GM19438 (cell line): ENCODE measurements around the gene CES4A.
A peak's percentile ranks its signal among the peaks of the same experiment; 100 is the strongest.
"Not testable (repeated sequence)": the region's sequence is repeated elsewhere in the genome, so short reads cannot be mapped to it uniquely, and the experiment has no call there.

Source experiments
- ATAC-seq: cut with Tn5 transposase; IDR thresholded peaks from one replicate; pipeline ENCODE4 v1.9.1; 2021; ENCODE audit warnings: low read depth; ENCODE audit not compliant: unreplicated experiment

The CES4A gene

DNA sequence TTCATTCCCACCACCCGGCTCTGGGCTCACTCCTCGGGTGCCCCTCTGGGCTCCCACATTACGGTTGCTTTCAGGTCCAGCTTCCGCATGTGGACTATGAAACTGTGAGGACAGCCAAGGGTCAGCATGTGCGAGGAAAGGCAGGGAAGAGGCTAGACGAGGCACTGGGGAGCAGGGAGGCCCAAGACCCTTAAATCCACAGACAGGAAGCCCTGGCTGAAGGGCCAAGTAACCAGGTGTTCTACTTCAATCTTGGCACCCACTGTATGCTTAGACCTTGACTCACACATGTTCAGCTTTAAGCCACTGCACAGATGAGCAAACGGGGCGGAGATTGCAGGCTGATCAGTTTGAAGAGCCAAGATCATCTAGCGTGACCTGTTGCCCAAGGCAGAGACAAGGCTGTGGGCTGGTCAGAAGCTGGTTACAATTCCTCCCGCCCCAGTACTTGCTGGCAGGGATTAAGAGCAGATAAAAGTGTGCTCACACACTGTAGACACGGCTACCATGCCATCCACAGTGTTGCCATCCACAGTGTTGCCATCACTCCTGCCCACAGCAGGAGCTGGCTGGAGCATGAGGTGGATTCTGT lies at the start of gene CES4A:
Gene CES4A, plus strand, starts transcription at position 393 of the 592 bp plus-strand sequence. Its CDS starts 184 bp downstream, at position 577.
- ATAC-seq = no peak

DNA sequence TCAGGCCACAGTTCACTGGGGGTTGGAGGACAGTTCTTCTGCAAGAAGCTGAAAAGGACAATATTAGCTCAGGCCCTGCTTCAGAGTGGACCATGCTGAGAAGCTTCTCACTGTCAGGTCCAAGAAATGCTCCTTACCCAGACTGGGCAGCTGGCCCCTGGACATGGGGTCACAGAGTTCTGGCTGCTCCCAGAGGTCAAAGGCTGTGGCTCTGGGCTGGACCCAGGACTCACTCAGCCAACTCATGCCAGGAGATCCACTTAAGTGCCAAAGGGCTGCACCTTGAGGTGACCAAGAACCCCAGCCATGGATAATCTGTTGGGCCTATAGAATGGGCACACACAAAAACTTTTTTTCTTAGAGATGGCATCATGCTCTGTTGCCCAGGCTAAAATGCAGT lies 49.0 kb upstream of the CES4A start:
- no peak for ATAC-seq

GRCh38 chr16:66940236-66940635 lies 48.2 kb upstream of the CES4A start:
- ATAC-seq = no peak

GRCh38 chr16:66942981-66943380 lies 45.4 kb upstream of the CES4A start:
- no peak for ATAC-seq

- no peak for ATAC-seq
Observed at GRCh38 chr16:66943426-66944053, 44.8 kb upstream of the CES4A start.

DNA sequence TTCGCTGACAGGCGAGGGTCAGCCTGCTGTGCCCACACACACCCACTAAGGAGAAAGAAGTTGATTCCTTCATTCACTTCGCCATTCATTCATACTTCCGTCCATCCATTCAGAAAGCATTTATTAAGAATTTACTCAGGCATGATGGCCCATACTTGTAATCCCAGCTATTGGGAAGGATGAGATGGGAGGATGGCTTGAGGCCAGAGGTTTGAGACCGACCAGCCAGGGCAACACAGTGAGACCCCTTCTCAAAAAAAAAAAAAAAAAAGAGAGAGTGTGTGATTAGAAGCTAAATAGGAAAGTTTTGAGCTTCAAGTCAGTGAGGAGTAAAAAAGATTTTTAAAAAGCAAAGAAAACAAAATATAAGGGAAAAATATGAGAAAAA lies 44.3 kb upstream of the CES4A start:
- no peak for ATAC-seq

GRCh38 chr16:66944971-66945370 lies 43.4 kb upstream of the CES4A start:
- not testable (repeated sequence) for ATAC-seq

DNA sequence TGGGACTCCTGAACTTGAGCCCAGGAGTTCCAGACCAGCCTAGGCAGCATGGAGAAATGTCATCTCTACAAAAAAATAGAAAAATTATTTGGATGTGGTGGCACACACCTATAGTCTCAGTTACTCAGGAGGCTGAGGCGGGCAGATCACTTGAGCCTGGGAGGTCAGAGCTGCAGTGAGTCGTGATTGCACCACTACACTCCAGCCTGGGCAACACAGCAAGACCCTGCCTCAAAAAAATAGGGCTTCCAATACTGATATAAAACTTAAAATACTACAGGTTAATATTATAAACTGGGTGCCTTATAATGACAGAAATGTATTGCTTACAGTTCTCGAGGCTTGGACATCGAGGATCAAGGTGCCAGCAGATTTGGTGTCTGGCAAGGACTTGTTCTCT lies 42.5 kb upstream of the CES4A start:
- ATAC-seq = no peak

GRCh38 chr16:66946541-66946940 lies 41.8 kb upstream of the CES4A start:
- no peak for ATAC-seq

DNA sequence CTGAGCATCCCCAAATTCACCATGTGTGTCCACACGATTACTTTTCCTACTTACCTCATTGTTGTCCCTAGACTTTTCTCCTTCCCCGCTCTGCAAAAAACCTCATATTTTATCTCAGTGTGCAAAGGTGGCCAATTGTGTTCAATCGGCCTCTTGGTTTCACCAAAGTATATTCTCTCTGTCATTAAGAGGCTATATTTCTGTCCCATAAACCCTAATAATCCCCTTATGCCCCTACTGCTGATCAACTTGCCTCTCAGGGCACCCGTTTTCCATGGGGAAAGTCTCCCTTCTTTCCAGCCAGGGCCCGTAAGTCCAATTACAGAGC lies 41.5 kb upstream of the CES4A start:
- no peak for ATAC-seq

DNA sequence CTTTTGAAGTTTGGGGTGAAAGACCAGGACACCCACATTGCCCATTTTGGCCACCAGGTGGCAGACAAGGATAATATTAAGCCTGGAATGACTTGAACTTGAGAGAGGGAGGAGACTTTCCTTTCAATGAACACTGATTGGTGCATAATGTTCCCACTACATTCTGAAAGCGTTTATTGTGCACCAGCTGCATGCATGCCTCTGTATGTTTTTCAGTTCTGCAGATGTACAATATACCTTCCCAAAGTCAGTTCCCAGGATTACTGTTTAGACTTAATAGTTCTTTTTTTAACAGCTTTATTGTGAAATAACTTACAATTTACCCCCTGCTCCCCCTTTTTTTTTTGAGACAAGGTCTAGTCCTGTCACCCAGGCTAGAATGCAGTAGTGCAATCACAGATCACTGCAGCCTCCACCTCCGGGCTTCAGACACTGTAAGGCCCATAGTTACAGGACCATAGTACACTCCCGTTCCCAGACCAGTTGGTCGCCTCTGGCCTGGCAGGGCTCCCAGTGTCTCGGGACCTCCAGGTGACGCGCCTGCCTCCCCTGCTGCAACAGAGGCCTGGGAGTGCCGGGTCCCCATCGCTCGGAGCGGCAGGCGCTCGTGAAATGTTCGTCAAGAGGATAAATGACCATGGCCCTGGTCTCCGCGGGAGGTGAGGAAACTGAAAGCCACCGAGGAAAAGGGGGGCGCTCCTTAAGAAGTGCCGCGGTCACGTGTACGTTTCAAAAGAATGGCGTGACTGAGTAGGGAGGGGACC lies 40.9 kb upstream of the CES4A start:
- ATAC-seq = peak; percentile 63

- ATAC-seq = no peak
Observed at GRCh38 chr16:66948134-66948836, 40.1 kb upstream of the CES4A start.

- no peak for ATAC-seq
Observed at GRCh38 chr16:66948837-66949225, 39.6 kb upstream of the CES4A start.

DNA sequence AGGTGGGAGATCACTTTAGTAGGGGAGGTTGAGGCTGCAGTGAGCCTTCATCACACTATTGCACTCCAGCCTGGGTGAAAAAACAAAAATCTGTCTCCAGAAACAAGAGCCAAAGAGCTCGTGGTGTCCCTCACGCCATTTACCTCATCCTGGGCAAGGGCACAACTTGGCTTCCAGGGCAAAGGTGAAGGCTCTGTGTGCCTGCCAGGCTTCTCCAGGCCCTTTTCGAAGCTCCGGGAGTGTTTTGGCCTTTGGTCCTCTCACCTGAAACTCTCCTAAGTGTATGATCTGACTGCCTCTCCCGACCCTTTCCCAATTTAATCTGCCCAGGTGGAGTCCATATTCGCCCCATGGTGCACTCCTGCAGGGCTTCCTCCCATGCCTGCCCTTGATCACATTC lies 38.9 kb upstream of the CES4A start:
- no peak for ATAC-seq

- ATAC-seq = no peak
Observed at GRCh38 chr16:66950437-66950836, 38.0 kb upstream of the CES4A start.

- ATAC-seq = no peak
Observed at GRCh38 chr16:66950971-66951790, 37.2 kb upstream of the CES4A start.

DNA sequence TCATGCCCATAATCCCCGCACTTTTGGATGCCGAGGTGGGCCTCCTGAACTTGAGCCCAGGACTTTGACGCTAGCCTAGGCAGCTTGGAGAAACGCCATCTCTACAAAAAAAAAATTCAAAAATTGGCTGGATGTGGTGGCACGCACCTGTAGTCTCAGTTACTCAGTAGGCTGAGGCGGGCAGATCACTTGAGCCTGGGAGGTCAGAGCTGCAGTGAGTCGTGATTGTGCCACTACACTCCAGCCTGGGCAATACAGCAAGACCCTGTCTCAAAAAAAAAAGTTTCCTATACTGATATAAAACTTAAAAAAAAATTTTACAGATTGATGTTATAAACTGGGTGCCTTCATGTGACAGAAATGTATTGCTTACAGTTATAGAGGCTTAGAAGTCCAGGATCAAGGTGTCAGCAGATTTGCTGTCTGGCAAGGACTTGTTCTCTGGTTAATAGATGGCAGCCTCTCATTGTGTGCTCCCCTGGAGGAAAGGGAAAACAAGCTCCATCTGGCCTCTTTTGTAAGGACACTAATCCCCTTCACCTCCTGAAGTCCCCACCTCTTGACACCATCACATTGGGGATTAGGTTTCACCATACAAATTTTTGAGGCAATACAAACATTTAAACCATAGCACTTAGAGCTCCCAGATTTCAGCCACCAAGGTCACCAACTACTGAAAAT lies 35.8 kb upstream of the CES4A start:
- ATAC-seq = no peak

DNA sequence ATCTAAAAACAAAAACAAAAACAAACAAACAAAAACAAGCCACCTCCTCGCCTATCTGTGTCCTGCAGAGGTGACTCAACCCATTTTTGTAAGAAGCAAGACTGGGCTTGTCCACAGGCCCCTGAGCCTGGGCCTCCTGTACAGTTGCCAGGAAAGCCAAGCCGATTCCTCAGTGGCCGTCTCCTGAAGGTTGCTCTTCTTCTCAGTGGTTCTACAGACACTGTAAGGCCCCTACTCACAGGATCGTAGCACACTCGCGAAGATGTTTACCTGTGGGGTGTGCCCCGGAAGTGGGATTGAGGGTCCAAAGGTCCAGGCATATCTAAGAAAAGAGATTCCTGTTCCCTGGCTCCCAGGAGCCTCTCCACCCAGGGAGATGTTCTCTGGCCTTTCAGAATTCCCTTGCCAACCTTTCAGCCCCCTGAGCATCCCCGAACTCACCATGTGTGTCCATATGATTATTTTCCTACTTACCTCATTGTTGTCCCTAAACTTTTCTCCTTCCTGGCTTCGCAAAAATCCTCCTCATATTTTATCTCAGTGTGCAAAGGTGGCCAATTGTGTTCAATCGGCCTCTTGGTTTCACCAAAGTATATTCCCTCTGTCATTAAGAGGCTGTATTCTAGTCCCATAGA lies 34.8 kb upstream of the CES4A start:
- ATAC-seq = no peak

- ATAC-seq = no peak
Observed at GRCh38 chr16:66954097-66954659, 34.2 kb upstream of the CES4A start.
